NCI-H446 treated with DMSO at 0.1 percent for 48 hours (cell line): ENCODE measurements around the gene GADD45G.

Experiments used
- DNase-seq: peaks from one replicate; lab custom pipeline; 2025; lab: John Stamatoyannopoulos, UW

The GADD45G gene

GRCh38 chr9:89630508-89630907, 25.7 kb downstream of the GADD45G start:
- no peak for DNase-seq

GRCh38 chr9:89631384-89631783, 26.6 kb downstream of the GADD45G start:
- no peak for DNase-seq

DNA sequence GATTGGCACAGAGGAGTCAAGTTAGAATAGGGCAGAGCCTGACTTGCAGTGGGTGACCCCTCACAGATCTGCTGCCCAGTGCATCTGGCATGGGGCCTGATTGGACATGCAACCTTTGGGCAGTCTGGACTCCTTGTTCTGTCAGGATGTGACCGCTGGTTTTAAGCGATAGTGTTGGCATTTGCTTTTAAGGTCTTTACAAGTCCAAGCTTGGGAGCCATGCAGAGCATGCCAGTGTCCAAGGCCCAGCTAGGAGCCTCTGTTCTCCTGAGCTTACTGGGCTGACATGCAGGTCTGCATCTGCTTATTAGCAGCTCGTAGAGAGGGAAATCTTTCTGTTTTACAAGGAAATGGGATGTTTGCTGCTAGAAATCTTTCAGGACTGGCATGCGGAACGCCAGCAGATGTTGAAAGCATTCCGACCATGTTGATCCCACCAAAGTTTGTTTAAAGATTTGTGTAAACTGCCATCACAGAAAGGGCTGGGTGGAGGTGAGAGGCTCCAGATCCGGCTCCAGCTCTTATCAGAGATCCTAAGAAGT, 27.5 kb downstream of the GADD45G start:
- DNase-seq: no peak

DNA sequence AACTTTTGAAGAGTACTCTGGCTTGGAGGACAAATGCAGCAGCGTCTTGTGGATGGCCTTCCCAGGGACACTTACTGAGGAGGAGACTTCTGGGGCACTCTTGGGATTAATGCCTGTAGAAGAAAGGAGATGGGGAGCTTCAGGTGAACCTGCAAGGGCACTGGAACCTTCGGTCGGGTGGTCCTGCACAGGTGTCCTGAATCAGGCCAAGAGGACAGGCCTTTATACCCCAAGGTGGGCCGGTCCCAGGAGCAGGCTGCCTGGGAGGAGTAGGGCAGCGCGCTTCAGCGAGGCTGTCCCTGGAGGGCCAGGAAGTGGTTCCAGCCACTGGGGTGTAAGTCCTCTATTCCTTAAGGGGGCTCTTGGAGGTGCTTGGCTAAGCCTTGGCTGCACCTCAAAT, 27.9 kb downstream of the GADD45G start:
- DNase-seq: no peak

DNA sequence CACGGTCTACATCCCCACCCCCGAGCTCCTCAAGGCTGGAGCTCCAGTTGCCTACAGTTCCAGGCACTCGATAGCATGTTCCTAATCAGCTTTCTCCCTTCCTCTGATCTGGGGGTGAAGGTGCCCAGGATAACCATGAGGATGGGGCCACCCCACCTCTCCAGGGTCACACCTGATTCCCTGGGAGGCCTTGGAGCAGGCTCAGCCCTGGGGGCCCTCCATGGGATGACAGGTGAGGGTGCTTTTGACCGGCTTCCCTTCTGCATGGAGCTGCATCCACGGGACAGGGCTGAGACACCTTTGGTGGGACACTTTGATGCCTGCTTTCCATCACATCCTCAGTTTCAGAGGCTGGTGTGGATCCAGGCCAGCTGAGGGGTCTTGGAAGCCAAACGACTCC, 28.6 kb downstream of the GADD45G start:
- DNase-seq: no peak

DNA sequence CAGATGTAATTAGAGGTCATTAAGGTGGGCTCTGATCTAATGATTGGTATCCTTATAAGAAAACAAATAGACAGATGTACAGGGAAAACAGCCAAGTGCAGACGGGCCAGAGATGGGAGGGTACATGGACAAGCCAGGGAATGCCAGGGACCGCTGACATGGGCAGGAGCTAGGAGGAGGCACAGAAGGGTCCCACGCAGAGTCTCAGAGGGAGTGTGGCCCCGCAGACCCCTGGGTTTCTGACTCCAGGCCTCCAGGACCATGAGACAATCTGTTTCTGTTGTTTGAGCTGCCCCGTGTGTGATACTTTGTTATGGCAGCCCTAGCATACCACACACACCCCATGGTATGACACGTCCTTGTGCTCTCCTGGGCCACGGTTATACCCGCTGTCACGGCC, 29.1 kb downstream of the GADD45G start:
- no peak for DNase-seq

GRCh38 chr9:89634995-89635742, 30.4 kb downstream of the GADD45G start:
- DNase-seq: no peak

- DNase-seq: peak; percentile 19
Measured at GRCh38 chr9:89635816-89636215, 31.0 kb downstream of the GADD45G start.

DNA sequence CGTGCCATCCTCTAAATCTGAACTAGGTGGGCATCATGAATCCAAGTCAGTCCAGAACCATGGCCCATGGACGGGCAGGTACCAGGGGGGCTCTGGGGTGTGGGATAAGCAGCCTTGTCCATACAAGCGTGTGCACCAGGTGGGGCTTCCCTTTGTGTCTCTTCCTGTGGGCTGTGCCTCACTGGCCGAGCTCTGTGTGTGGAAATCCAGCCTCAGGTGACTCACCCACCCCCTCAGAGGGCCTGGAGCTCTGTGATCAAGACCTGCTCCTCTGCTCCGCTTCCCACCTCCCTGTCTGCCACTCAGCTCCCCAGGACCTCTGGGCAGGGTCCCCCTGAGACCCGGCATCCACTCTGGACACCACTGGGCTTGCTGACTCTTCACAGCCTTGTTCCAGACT, 33.0 kb downstream of the GADD45G start:
- no peak for DNase-seq

DNA sequence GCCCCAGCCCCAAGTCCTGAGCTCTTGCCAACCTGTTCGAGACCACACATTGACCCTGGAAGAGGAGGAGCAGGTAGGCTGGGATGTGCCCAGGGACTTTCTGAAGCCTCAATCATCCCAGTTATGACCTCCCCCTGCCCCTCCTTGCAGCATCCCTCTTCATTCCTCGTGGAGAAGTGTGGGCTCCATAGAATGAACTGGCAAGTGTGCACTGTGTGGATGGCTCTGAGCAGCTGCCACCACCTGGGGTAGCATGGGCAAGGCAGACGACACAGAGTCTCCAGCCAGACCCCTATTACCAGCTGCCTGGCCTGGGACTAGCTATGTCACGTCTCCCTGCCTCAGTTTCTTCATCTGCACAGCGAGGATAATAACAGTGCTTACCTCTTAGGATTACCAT, 33.5 kb downstream of the GADD45G start:
- DNase-seq: no peak

GRCh38 chr9:89638893-89639292, 34.1 kb downstream of the GADD45G start:
- no peak for DNase-seq

DNA sequence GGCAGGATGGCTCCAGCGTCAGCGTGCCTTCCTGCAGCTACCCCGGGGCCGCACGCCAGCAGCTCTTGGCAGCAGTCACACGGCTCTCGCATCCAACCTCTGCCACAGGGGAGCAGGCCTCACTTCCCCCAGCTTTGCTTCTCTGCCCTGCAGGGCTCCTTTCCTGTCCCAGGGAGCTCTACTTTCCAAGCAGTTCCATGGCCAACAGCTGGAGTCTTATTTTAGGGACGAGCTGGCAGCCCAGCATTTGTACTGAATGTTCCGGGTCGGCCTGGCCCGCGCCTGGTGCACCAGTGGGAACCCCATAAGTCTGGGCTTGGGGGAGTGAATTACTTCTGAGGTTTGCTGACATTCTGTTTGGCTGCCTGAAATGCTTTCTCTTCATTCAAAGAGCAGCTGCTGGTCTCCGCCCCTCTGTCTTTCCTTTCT, 34.6 kb downstream of the GADD45G start:
- DNase-seq: peak; percentile 74

DNA sequence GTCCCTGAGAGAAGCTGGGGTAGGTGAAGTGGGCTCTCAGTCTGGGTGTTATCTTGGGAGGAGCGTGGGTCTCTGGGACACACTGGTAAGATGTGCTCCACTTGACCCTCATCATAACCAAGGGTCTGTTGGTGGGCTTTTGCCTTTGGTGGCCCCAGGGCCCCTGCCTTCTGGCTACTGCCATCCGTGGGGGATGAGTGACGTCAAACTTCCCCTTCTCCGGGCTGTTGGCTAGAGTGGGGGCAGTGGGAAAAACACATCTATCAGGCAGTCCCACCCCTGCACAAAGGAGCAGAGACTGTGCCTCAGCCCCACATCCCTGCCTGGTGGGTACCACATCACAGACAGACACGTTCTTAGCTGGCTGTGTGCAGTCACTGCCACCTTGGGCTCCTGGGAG, 35.1 kb downstream of the GADD45G start:
- no peak for DNase-seq

DNA sequence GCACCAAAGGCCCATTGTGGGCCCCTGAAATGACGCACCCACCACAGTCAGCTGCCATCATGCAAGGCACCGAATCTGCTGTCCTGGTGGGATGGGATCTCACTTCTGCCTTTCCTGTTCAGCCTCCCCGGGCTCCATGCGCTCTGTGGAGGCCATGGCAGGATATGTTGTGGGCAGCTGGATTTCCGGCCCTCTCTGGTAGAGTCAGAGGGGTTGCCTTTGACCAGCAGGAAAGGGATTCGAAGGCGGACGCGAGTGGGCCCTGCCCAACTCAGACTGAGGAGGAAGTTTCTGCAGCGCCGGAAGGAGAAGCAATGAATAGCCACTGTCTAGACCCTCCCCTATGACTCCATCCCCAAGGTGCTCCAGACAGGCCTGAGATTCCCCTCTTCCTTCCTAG, 35.5 kb downstream of the GADD45G start:
- no peak for DNase-seq

GRCh38 chr9:89640801-89641200, 36.0 kb downstream of the GADD45G start:
- DNase-seq: no peak

GRCh38 chr9:89641980-89642379, 37.2 kb downstream of the GADD45G start:
- no peak for DNase-seq

DNA sequence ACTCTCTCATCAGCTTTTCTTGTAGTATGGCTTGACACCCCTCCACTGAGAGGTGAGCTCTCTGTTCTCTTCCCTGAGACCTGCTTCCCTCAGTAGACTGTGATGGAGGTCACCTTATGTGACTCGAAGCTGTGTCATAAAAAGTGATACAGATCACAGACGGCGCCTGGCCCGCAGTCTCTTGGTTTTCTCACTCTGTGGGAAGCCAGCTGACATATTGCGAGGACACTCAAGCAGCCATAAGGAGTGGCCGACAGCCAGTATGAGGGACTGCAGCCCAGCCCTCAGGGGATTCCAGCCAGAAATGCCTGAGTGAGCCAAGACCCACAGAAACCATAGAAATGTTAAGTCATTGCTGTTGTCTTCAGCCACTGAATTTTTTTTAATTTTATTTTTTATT, 38.0 kb downstream of the GADD45G start:
- peak; percentile 68 for DNase-seq

DNA sequence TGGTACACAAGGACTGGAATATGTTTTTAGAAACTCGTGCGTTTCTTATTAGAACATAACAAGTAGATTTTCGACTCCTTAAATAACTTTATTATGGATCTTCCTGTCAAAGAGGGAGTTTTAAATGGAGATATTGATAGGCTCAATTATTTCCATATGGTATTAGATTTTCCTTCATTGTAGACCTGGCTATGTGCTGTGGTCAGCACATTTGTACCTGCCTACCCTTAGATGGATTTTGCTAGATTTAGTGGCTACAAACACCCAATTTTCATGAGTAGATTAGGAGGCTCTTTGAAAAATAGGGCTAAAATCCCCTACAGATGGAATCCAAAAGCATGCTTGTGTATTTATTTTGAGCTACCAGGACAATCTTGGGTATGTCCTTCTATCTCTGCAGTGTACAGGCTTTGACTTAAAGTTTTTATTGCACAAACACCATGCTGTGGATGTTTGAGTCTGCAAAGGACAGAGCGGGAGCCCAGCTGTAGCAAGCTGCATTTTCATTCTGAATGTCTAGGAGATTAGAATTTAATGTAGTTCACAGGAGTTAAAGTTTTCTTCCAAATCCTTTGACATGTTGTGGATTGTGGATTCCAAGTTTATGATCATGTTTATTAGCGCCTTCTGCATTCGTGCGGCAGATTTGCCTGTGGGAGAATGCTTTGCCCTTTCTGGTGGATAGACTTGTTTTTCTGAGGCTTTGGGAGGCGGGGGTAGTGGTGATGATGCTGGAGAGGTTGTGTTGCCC, 41.6 kb downstream of the GADD45G start:
- no peak for DNase-seq

DNA sequence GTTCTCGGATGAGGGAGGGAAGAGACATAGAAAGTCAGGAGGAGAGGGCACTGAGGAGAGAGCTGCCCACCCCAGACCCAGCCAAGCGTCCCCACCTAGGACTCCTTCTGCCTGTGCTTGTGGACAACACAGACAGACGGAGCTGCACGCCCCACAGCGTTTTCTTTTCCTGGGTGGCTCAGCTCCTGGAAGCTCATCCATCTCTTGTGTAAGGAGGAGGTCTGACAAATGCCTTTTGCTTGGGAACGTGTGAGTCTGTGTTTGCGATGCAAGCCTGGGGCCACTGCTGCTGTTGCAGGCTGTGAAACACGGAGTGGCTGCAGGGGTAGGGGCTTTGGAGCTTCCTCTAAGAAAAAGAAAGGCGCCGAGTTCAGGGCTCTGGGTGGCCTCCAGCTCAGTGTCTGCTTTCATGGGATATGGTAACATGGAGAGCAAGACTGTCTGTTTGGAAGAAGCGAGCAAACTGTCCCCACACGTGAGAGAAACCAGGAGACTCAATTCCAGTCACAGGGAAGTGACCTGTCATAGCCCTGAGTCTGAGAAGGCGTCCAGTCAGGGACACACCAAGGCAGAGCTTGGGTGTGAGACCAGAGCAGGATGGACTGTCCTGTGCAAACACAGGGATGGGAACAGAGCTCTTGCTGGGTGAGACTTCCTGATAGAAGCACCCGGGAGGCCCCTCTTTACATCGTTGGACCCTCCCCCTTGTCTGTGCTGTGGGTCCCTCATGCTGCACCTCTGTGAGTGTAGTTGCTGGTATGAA, 42.7 kb downstream of the GADD45G start:
- DNase-seq: no peak

DNA sequence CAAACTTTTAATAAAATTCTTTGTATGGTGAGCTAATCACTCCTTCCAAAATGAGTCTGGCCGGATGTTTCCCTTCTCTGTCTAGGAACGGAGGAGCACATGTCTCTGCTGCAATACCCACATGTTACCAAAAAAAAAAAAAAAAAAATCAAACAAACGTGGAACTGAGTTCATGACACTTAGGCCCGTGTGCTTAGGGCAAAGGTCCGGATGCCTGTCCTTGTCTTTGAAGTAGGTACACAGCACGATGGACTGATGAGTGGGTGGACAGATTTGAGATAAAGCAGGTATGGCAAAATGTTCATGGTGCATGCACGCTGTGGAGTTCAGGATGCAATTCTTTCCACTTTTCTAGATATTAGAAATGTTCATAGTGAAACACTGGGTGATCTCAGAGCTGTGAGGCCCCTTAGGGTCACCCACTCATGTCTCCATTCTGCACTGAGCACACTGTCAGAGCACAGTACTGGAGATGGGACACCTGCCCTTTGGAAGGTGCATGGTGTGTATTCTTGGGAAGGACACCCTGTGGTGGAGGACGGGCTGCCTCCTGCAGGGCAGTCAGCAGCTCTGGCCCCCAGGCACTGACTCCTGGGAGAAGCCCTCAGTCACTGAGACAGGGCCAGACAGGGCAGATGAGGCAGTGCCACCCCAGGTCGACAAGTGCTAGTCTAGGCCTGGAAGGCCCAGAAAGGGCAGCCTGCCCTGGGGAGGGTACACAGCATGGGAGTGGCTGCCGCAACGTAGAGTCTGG, 43.6 kb downstream of the GADD45G start:
- no peak for DNase-seq

GRCh38 chr9:89649039-89649691, 44.4 kb downstream of the GADD45G start:
- no peak for DNase-seq
